Left hindlimb (tissue), 1 donor: Measurements from ENCODE around the gene FAT4.

Source experiments
- DNase-seq: peaks from one replicate; pipeline ENCODE4 v3.0.0-alpha.2; 2018

FAT4 gene

GRCh38 chr4:125314676-125315575 lies at the start of gene FAT4:
Gene FAT4 (plus strand): TSS chr4:125314955. CDS start chr4:125316412, 1,457 bp downstream.
- peak; percentile 99 for DNase-seq

- DNase-seq, result no peak
Observed at GRCh38 chr4:125265846-125266245, 48.9 kb upstream of the FAT4 start.

- no peak for DNase-seq
Observed at GRCh38 chr4:125266901-125267604, 47.7 kb upstream of the FAT4 start.

GRCh38 chr4:125267630-125268029 lies 47.1 kb upstream of the FAT4 start:
- no peak for DNase-seq

GRCh38 chr4:125268068-125268755 lies 46.5 kb upstream of the FAT4 start:
- no peak for DNase-seq

GRCh38 chr4:125276811-125277210 lies 37.9 kb upstream of the FAT4 start:
- DNase-seq, result no peak

GRCh38 chr4:125277790-125278189 lies 37.0 kb upstream of the FAT4 start:
- DNase-seq, result no peak

GRCh38 chr4:125280892-125281403 lies 33.8 kb upstream of the FAT4 start:
- DNase-seq, result no peak

- no peak for DNase-seq
Observed at GRCh38 chr4:125283707-125284279, 31.0 kb upstream of the FAT4 start.

GRCh38 chr4:125297116-125297515 lies 17.6 kb upstream of the FAT4 start:
- no peak for DNase-seq

- no peak for DNase-seq
Observed at GRCh38 chr4:125303058-125303457, 11.7 kb upstream of the FAT4 start.

GRCh38 chr4:125303821-125304220 lies 10.9 kb upstream of the FAT4 start:
- no peak for DNase-seq

GRCh38 chr4:125306112-125306511 lies 8.6 kb upstream of the FAT4 start:
- no peak for DNase-seq

GRCh38 chr4:125306533-125306932 lies 8.2 kb upstream of the FAT4 start:
- DNase-seq, result no peak

- DNase-seq, result no peak
Observed at GRCh38 chr4:125311503-125311902, 3.3 kb upstream of the FAT4 start.

GRCh38 chr4:125313497-125313896 lies 1.3 kb upstream of the FAT4 start:
- DNase-seq, result peak; percentile 74

GRCh38 chr4:125313989-125314667 lies 627 bp upstream of the FAT4 start:
- DNase-seq, result no peak

- peak; percentile 76 for DNase-seq
Observed at GRCh38 chr4:125315576-125316400, 1.0 kb downstream of the FAT4 start.

GRCh38 chr4:125316401-125316790 lies 1.6 kb downstream of the FAT4 start:
- peak; percentile 44 for DNase-seq

- DNase-seq, result peak; percentile 60
Observed at GRCh38 chr4:125316791-125317524, 2.2 kb downstream of the FAT4 start.

- DNase-seq, result peak; percentile 53
Observed at GRCh38 chr4:125317525-125317877, 2.7 kb downstream of the FAT4 start.
